PC-3 (cell line): ENCODE measurements around the gene POLR1D. TPM values are rescaled to one million over a fixed set of nuclear protein-coding genes. Genes with fewer than 3 reads are reported as not detected.

Source experiments
- ATAC-seq: fragments of 200-7000 bp; cut with Tn5 transposase; 2 replicates; pipeline ENCODE4 v1.9.1; 2020; ENCODE audit warnings: mild to moderate bottlenecking, moderate library complexity
- BruUV-seq: library from RNA; stranded (reverse); fragments of 400-500 nt; replicated peaks from 2 replicates; lab custom pipeline; 2021; lab: Mats Ljungman, UMichigan
- CTCF ChIA-PET: fragments of 300-600 bp; sonication (Branson Sonifier 250); formaldehyde crosslinking; loops from one replicate; lab custom pipeline; 2022; ENCODE audit warnings: antibody characterized with exemption; lab: Charles Lee
- POLR2A ChIA-PET: fragments of 300-600 bp; sonication (Branson Sonifier 250); formaldehyde crosslinking; loops from one replicate; lab custom pipeline; 2022; ENCODE audit warnings: antibody characterized with exemption; ENCODE audit not compliant: unreplicated experiment; lab: Charles Lee
- DNase-seq: peaks from one replicate; pipeline ENCODE4 v3.0.0-alpha.2; 2015
- H2AFZ ChIP-seq: fragments of 300-600 bp; sonication (generic); 2 replicates; pipeline ENCODE4 v1.6.0; 2016; ENCODE audit warnings: antibody characterized with exemption, low read length
- H3F3A ChIP-seq: fragments of 300-600 bp; sonication (generic); one replicate; pipeline ENCODE4 v1.6.0; 2017; ENCODE audit warnings: antibody characterized with exemption, low read length, control low read depth, mild to moderate bottlenecking; ENCODE audit not compliant: unreplicated experiment
- H3K27ac ChIP-seq: fragments of 300-600 bp; sonication (generic); 2 replicates; pipeline ENCODE4 v1.5.1; 2016; ENCODE audit warnings: mild to moderate bottlenecking, low read length
- H3K27me3 ChIP-seq: fragments of 300-600 bp; sonication (generic); 2 replicates; pipeline ENCODE4 v1.6.1; 2016; ENCODE audit warnings: low read length, mixed read lengths
- H3K36me3 ChIP-seq: fragments of 300-600 bp; sonication (generic); 2 replicates; pipeline ENCODE4 v1.6.1; 2016; ENCODE audit warnings: low read depth, mixed run types, low read length, mixed read lengths
- H3K4me1 ChIP-seq: fragments of 300-600 bp; sonication (generic); 2 replicates; pipeline ENCODE4 v1.5.1; 2016; ENCODE audit warnings: low read length; ENCODE audit not compliant: insufficient read depth
- H3K4me2 ChIP-seq: fragments of 300-600 bp; sonication (generic); 2 replicates; pipeline ENCODE4 v1.6.0; 2016; ENCODE audit warnings: low read length
- H3K4me3 ChIP-seq: fragments of 300-600 bp; sonication (generic); 2 replicates; pipeline ENCODE4 v1.5.1; 2016; ENCODE audit warnings: mild to moderate bottlenecking, low read length, mixed read lengths
- H3K79me2 ChIP-seq: fragments of 300-600 bp; sonication (generic); 2 replicates; pipeline ENCODE4 v1.6.1; 2017; ENCODE audit warnings: low read length, mixed read lengths
- H3K9ac ChIP-seq: fragments of 300-600 bp; sonication (generic); 2 replicates; pipeline ENCODE4 v1.6.0; 2016; ENCODE audit warnings: mild to moderate bottlenecking, low read length
- H3K9me2 ChIP-seq: fragments of 300-600 bp; sonication (generic); replicated peaks from 2 replicates; pipeline ENCODE4 v1.6.1; 2016; ENCODE audit warnings: mixed run types, low read length, mixed read lengths
- H3K9me3 ChIP-seq: fragments of 300-600 bp; sonication (generic); 2 replicates; pipeline ENCODE4 v1.6.1; 2016; ENCODE audit warnings: low read length, mixed read lengths
- H4K20me1 ChIP-seq: fragments of 300-600 bp; sonication (generic); 2 replicates; pipeline ENCODE4 v1.6.1; 2016; ENCODE audit warnings: low read length, mixed read lengths
- CTCF ChIP-seq: fragments of 300-600 bp; sonication (generic); conservative IDR thresholded peaks from 2 replicates; pipeline ENCODE4 v1.5.1; 2017; ENCODE audit warnings: antibody characterized with exemption, low read depth, mild to moderate bottlenecking, low read length
- EZH2 ChIP-seq: fragments of 300-600 bp; sonication (generic); IDR thresholded peaks from one replicate; pipeline ENCODE4 v1.6.1; 2017; ENCODE audit warnings: antibody characterized with exemption, mild to moderate bottlenecking, low read length; ENCODE audit not compliant: unreplicated experiment
- EZH2phosphoT487 ChIP-seq: fragments of 300-600 bp; sonication (generic); IDR thresholded peaks from 2 replicates; pipeline ENCODE4 v1.6.1; 2018; ENCODE audit warnings: mild to moderate bottlenecking, antibody characterized with exemption, low read length, borderline replicate concordance
- intact Hi-C: fragments of 100-400 bp; cut with micrococcal nuclease; formaldehyde crosslinking; loops from 2 replicates; pipeline ENCODE4 v1.9.0; 2023
- total RNA-seq: library from RNA; depleted of rRNA; stranded (reverse); fragments of >200 nt; gene quantifications from 2 replicates; pipeline ENCODE4 v1.2.3, GENCODE V29; 2014

The POLR1D gene
- total RNA-seq, 1 experiment from 2014 or later: 97.9 TPM

- CTCF ChIA-PET: interaction anchor here (1.1 kb wide), 1 partner anchor 115 kb away, joined by 3 read pairs; no protein-coding TSS in a partner anchor
- H3K9me2 ChIP-seq: no peaks in the 10 kb centered on the region
- no peaks in the 10 kb centered on the region for H3K27me3 ChIP-seq
- H3K4me1 ChIP-seq: no peaks in the 10 kb centered on the region
- H3K4me3 ChIP-seq: no peak overlapping the region
- no peak overlapping the region for H2AFZ ChIP-seq
- POLR2A ChIA-PET: no interaction called here
- no peak overlapping the region for H3K9ac ChIP-seq
- H4K20me1 ChIP-seq: no peaks in the 10 kb centered on the region
- intact Hi-C loops: loop anchor here (2.0 to 10.0 kb wide), 3 partner anchors 99 to 293 kb away; no protein-coding TSS in a partner anchor
- no peaks in the 10 kb centered on the region for H3K36me3 ChIP-seq
- no peaks in the 10 kb centered on the region for H3K9me3 ChIP-seq
- H3F3A ChIP-seq: no peaks in the 10 kb centered on the region
- BruUV-seq: no TSS peak
- TF ChIP-seq EZH2 (no peak), EZH2phosphoT487 (no peak), CTCF (peak; percentile 59)
- H3K4me2 ChIP-seq: no peak overlapping the region
- no peaks in the 10 kb centered on the region for H3K79me2 ChIP-seq
- H3K27ac ChIP-seq: no peak overlapping the region
- DNase-seq: peak; percentile 35
- no peak for ATAC-seq
These were observed 43.6 kb downstream of the POLR1D start for GRCh38 chr13:27665333-27665732.

GRCh38 chr13:27665761-27666160, 44.1 kb downstream of the POLR1D start:
- no peak overlapping the region for H3K4me2 ChIP-seq
- BruUV-seq: no TSS peak
- no peaks in the 10 kb centered on the region for H3K27me3 ChIP-seq
- H3K9me3 ChIP-seq: no peaks in the 10 kb centered on the region
- H2AFZ ChIP-seq: no peak overlapping the region
- no peak overlapping the region for H3K27ac ChIP-seq
- H4K20me1 ChIP-seq: no peaks in the 10 kb centered on the region
- H3K9me2 ChIP-seq: no peaks in the 10 kb centered on the region
- H3K79me2 ChIP-seq: no peaks in the 10 kb centered on the region
- H3K36me3 ChIP-seq: no peaks in the 10 kb centered on the region
- no peaks in the 10 kb centered on the region for H3F3A ChIP-seq
- ChIA-PET POLR2A (no interaction called here), CTCF (interaction anchor here (1.1 kb wide), 1 partner anchor 116 kb away, joined by 3 read pairs; no protein-coding TSS in a partner anchor)
- no peaks in the 10 kb centered on the region for H3K4me1 ChIP-seq
- H3K4me3 ChIP-seq: no peak overlapping the region
- intact Hi-C loops: loop anchor here (2.0 to 10.0 kb wide), 3 partner anchors 99 to 293 kb away; no protein-coding TSS in a partner anchor
- no peak overlapping the region for H3K9ac ChIP-seq
- TF ChIP-seq EZH2 (no peak), EZH2phosphoT487 (no peak), CTCF (no peak)
- DNase-seq (no peak), ATAC-seq (no peak)

GRCh38 chr13:27666951-27667350, 45.3 kb downstream of the POLR1D start:
- CTCF ChIA-PET: interaction anchor here (0.6 kb wide), 1 partner anchor 1594 kb away, joined by 8 read pairs; no protein-coding TSS in a partner anchor
- Histone ChIP-seq H3F3A (no peaks in the 10 kb centered on the region), H3K9ac (no peak overlapping the region), H3K9me3 (no peaks in the 10 kb centered on the region), H2AFZ (no peak overlapping the region), H3K36me3 (no peaks in the 10 kb centered on the region), H4K20me1 (no peaks in the 10 kb centered on the region), H3K4me1 (no peaks in the 10 kb centered on the region), H3K27ac (no peak overlapping the region), H3K27me3 (no peaks in the 10 kb centered on the region), H3K79me2 (no peaks in the 10 kb centered on the region), H3K9me2 (no peaks in the 10 kb centered on the region), H3K4me3 (no peak overlapping the region), H3K4me2 (no peak overlapping the region)
- ATAC-seq (no peak), DNase-seq (no peak)
- TSS peak; percentile 42 for BruUV-seq
- intact Hi-C loops: loop anchor here (5.0 to 10.0 kb wide), 2 partner anchors 98 to 295 kb away; no protein-coding TSS in a partner anchor
- TF ChIP-seq EZH2: no peak
- TF ChIP-seq EZH2phosphoT487: no peak
- no peak for TF ChIP-seq CTCF
- POLR2A ChIA-PET: no interaction called here
